HG02642 (cell line): ENCODE data around the gene CAMTA1.
"Not testable (repeated sequence)": the region's sequence is repeated elsewhere in the genome, so short reads cannot be mapped to it uniquely, and the experiment has no call there.

Experiments
- ATAC-seq: cut with Tn5 transposase; IDR thresholded peaks from one replicate; pipeline ENCODE4 v1.9.1; 2021; ENCODE audit warnings: mild to moderate bottlenecking; ENCODE audit not compliant: unreplicated experiment, poor library complexity

The CAMTA1 gene

GRCh38 chr1:6834366-6834765, 49.1 kb downstream of the CAMTA1 start:
- ATAC-seq: no peak

- ATAC-seq: no peak
Observed at GRCh38 chr1:6835139-6835538, 49.9 kb downstream of the CAMTA1 start.

GRCh38 chr1:6842301-6842700, 57.0 kb downstream of the CAMTA1 start:
- ATAC-seq: no peak

DNA sequence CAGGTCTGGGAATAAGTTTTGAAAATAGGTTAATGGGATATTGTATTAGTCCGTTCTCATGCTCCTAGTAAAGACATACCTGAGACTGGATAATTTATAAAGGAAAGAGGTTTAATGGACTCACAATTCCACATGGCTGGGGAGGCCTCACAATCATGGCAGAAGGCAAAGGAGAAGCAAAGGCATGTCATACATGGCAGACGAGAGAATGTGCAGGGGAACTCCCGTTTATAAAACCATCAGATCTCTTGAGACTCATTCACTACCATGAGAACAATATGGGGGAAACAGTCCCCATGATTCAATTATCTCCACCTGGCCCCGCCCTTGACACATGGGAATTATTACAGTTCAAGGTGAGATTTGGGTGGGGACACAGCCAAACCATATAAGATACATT, 60.5 kb downstream of the CAMTA1 start:
- ATAC-seq: not testable (repeated sequence)

GRCh38 chr1:6848816-6849215, 63.6 kb downstream of the CAMTA1 start:
- ATAC-seq: no peak

- ATAC-seq: no peak
Observed at GRCh38 chr1:6850537-6850936, 65.3 kb downstream of the CAMTA1 start.

- no peak for ATAC-seq
Observed at GRCh38 chr1:6852136-6852890, 67.1 kb downstream of the CAMTA1 start.

DNA sequence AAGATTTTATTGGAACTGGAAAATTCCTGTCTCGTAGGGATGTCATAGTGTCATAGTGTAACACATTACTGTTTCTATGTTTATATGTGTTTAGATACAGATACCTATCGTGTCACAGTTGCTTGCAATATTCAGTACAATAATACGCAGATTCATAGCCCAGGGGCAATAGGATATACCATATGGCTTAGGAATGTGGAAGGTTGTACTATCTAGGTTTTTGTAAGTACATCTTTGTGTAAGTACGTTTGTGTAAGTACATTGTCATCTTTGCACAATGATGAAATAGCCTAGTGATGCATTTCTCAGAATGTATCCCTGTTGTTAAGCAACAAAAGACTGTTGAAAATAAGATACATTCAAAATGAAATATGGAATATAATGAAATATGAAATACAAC, 68.9 kb downstream of the CAMTA1 start:
- no peak for ATAC-seq

DNA sequence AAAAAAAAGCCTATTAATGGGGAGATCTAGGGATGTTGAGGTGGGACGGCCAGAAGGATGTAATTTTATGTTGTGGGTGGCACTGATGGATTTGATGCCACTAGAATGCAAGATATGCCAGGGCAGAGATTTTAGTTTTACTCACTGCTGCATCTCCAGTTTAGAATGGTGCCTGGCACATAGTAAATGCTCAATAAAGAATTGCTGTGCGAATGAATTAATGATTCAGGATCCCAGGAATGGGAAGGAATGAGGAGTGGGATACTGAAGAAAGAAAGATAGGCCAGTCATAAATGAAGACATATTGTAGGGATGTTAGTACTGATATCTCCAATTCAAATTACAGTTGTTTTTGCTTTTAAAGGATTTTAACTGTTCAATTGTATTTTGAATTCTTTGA, 72.6 kb downstream of the CAMTA1 start:
- no peak for ATAC-seq

- no peak for ATAC-seq
Observed at GRCh38 chr1:6858596-6858995, 73.3 kb downstream of the CAMTA1 start.

DNA sequence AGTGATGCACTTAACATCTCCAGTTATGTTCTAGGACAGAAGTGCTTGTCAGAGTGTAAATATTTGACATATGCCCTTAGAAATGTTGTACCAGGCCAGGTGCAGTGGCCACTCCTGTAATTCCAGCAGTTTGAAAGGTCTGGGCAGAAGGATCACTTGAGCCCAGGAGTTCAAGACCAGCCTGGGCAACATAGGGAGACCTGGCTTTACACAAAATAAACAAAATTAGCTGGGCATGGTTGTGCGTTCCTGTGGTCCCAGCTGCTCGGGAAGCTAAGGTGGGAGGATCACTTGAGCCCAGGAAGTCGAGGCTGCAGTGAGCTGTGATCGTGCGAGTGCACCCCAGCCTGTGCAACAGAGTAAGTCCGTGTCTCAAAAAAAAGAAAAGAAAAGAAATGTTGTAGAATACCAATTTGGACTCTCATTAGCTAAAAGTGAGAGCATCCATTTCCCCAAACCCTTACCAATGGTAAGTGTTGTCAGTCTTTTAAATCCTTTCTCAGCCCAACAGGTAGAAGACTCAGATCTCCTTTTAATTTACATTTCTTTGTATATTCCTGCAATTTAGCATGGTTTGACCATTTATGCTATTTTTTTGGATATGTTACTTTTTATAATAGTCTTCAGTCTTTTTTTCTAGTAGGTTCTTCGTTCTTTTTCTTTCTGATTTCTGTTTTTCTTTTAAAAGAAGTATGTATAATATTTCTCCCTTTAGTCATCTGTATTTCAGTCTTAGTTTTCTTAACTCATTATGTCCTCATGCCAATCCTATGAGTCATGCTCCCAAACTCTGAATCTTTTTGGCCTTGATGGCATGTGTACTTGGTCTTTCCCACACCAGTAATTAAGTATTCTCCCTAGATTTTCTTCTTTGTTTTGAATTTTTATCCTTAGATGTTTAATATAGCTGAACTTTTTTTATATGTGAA, 74.4 kb downstream of the CAMTA1 start:
- ATAC-seq: no peak

- no peak for ATAC-seq
Observed at GRCh38 chr1:6860401-6860800, 75.1 kb downstream of the CAMTA1 start.

- ATAC-seq: peak; percentile 26
Observed at GRCh38 chr1:6861075-6861724, 75.9 kb downstream of the CAMTA1 start.

DNA sequence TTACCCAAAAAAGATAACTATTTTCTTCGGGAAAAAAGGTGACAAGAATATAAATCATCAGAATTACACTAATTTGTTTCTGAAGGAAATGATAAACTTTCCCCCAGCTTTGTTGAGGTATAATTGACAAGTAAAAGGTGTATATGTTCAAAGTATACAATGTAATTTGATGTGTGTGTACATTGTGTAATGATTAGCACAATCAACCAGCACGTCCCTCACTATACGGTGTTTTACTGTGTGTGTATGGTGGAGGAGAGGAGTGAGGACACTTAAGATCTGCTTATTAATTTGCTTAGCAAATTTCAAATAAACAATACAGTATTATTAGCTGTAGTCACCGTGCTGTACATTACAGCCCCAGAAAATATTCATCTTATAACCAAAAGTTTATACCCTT, 77.7 kb downstream of the CAMTA1 start:
- ATAC-seq: no peak

- ATAC-seq: no peak
Observed at GRCh38 chr1:6864166-6864565, 78.9 kb downstream of the CAMTA1 start.

- no peak for ATAC-seq
Observed at GRCh38 chr1:6866825-6867224, 81.6 kb downstream of the CAMTA1 start.

- no peak for ATAC-seq
Observed at GRCh38 chr1:6867321-6867720, 82.1 kb downstream of the CAMTA1 start.

- no peak for ATAC-seq
Observed at GRCh38 chr1:6867729-6868659, 82.7 kb downstream of the CAMTA1 start.

- no peak for ATAC-seq
Observed at GRCh38 chr1:6868660-6869380, 83.6 kb downstream of the CAMTA1 start.
